Right cardiac atrium (tissue), 5 donors: ENCODE data around the gene EFNA5. TPM values are rescaled to one million over a fixed set of nuclear protein-coding genes. Genes with fewer than 3 reads are reported as not detected.

Source experiments
- ATAC-seq, 2 donors: fragments of 200-7000 bp; cut with Tn5 transposase; one replicate each; pipeline versions ENCODE4 v1.8.0 to v1.9.1; 2020; ENCODE audit warnings: moderate library complexity in 2 of 2, mild to moderate bottlenecking in 1 of 2
- DNase-seq, 3 donors: peaks; one replicate each; pipeline ENCODE4 v3.0.0-alpha.2; 2020
- H3K27ac ChIP-seq: one replicate; pipeline ENCODE4 v1.5.1; 2013; ENCODE audit warnings: mild to moderate bottlenecking, low read length, control low read depth, moderate library complexity
- H3K27me3 ChIP-seq: one replicate; pipeline ENCODE4 v1.6.1; 2013; ENCODE audit not compliant: control insufficient read depth, insufficient read depth
- H3K4me1 ChIP-seq: one replicate; pipeline ENCODE4 v1.6.1; 2013; ENCODE audit warnings: low read length; ENCODE audit not compliant: control insufficient read depth, insufficient read depth
- H3K4me3 ChIP-seq: one replicate; pipeline ENCODE4 v1.5.1; 2013; ENCODE audit warnings: low read length, control low read depth
- H3K9me3 ChIP-seq: one replicate; pipeline ENCODE4 v1.6.1; 2013; ENCODE audit warnings: low read length; ENCODE audit not compliant: control insufficient read depth
- WGBS: extraction: QIAGEN DNeasy Blood & Tissue Kit; methylation state at CpG from one replicate; pipeline ENCODE4 v1.1.7; 2013; 5-methylcytosine and 5-hydroxymethylcytosine counted together
- intact Hi-C, 4 donors: fragments of 100-400 bp; cut with DNase I; formaldehyde crosslinking; loops; one replicate each; pipeline versions ENCODE4 v1.11.0 to v1.14.0; 2022 to 2023
- polyA plus RNA-seq: library from polyadenylated mRNA; stranded (reverse); fragments of 200-250 nt; gene quantifications from one replicate; pipeline ENCODE4 v1.2.3, GENCODE V29; 2013
- total RNA-seq, 4 donors: library from RNA; stranded (reverse); fragmentation: NEBNext Ultra II Directional; extraction: Animal tissue kit (Norgen Biotek cat#: 25700); gene quantifications; one replicate each; pipeline ENCODE4 v1.2.1, GENCODE V29; 2021
- donor health status: healthy with polysubstance abuse.
- donor health status: DM: no; HTN: yes; CAD: no.
- donor health status: DM: no; HTN: no; CAD: no.
- donor health status: DM: no; HTN: yes; CAD: no; lungs with severe emphysema.
- donor health status: DM: yes; HTN: yes; CAD: no.

The EFNA5 gene
- total and polyA plus RNA-seq, 5 donors: 4.5 to 26.4 (median 21.8) TPM

DNA sequence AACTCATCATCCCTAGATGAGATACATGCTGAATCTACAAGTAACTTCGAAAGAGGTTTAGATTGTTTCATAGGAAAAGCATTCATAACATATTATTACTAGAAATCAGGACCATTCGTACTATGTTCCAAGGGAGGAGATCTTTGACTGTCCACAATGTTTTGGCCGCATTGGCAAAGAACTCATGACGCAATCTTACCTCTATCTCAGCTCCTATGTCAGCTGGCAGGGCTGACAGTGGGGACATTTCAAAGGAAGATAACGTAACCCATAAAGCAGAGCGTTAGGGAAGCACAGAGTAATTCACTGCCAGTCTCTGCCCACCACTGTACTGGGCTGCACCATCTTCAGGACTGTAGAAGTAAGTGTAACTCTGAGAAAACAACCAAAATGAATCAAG lies 69.7 kb downstream of the EFNA5 start:
- WGBS: 64% methylated on average over 6 of the region's 6 CpGs
- H3K27ac ChIP-seq: no peak overlapping the region
- intact Hi-C loops: no loop called here
- DNase-seq (peak in 1 of 3 donors; percentile 26), ATAC-seq (peak; percentile 72 to 81)
- H3K4me3 ChIP-seq: no peak overlapping the region
- H3K9me3 ChIP-seq: no peaks in the 10 kb centered on the region
- no peaks in the 10 kb centered on the region for H3K27me3 ChIP-seq
- peaks cover 1% of the 10 kb centered on the region for H3K4me1 ChIP-seq

DNA sequence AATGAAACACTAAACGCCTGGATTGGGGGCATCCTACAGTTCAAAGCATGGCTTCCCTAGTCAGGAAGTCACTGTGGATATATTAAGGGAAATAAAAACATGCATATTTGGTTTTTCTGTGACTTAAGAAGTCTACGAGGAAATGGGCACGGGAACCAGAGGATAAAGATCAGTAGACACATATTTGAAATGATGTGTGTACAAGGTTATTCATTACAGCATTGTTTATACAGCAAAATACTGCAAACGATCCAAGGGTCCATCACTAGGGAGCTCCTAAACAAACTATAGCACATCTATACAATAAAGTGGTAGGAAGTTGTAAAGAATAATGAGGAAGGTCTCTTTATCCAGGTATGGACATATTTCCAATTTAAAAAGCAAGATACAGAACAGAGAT lies 71.8 kb downstream of the EFNA5 start:
- intact Hi-C loops: no loop called here
- Histone ChIP-seq H3K27ac (no peak overlapping the region), H3K27me3 (no peaks in the 10 kb centered on the region), H3K4me3 (no peak overlapping the region), H3K4me1 (peaks cover 4% of the 10 kb centered on the region), H3K9me3 (no peaks in the 10 kb centered on the region)
- WGBS: 53% methylated on average over 4 of the region's 4 CpGs
- DNase-seq (no peak), ATAC-seq (no peak)

GRCh38 chr5:107597803-107598202 lies 72.9 kb downstream of the EFNA5 start:
- WGBS: 73% methylated on average over 3 of the region's 3 CpGs
- ATAC-seq (no peak), DNase-seq (no peak)
- Histone ChIP-seq H3K4me3 (no peak overlapping the region), H3K27me3 (no peaks in the 10 kb centered on the region), H3K4me1 (peaks cover 4% of the 10 kb centered on the region), H3K9me3 (no peaks in the 10 kb centered on the region), H3K27ac (no peak overlapping the region)
- intact Hi-C loops: no loop called here

GRCh38 chr5:107597247-107597646 lies 73.5 kb downstream of the EFNA5 start:
- Histone ChIP-seq H3K9me3 (no peaks in the 10 kb centered on the region), H3K27ac (no peak overlapping the region), H3K4me1 (peaks cover 4% of the 10 kb centered on the region), H3K27me3 (no peaks in the 10 kb centered on the region), H3K4me3 (no peak overlapping the region)
- intact Hi-C loops: no loop called here
- ATAC-seq (no peak), DNase-seq (no peak)
- 66% methylated on average over 3 of the region's 3 CpGs for WGBS

DNA sequence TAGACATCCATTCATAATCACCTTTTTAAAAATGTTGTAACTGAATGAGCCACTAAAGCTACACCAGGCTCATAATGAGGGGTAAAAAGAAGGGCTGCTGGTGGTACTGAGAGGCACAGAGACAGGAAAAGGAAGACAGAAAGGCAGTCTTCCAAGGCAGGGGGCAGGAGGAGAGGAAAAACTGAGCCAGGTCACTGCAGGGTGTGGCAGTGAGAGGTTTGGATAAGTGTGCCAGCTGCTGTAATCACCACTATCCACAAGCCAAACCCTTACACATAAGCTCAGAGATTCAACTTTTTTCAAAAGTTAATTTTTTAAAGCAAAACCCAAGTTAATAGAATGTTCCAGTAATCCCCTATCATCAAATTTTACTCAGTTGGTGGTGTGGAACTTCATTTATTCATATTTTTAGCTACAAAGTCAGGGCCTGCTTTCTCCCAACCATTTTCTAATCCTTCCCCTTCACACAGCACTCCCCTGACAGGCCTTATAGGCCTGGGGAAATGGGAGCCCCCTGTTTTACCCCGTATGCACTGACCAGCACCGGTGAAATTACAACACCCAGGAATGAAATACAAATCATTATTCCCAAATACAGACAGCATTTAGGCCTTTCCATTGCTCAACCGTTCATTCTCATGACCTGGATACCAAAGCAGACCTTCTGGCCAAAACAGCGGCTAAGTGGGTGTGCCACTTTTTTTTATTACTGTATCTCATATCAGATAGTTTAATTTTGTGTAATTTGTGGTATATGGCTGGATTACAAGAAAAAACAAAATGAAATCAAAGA lies 76.3 kb downstream of the EFNA5 start:
- no peaks in the 10 kb centered on the region for H3K9me3 ChIP-seq
- H3K4me1 ChIP-seq: peaks cover 2% of the 10 kb centered on the region
- no peaks in the 10 kb centered on the region for H3K27me3 ChIP-seq
- intact Hi-C loops: no loop called here
- peak in 1 of 3 donors; percentile 8 for DNase-seq
- H3K4me3 ChIP-seq: no peak overlapping the region
- 51% methylated on average over 4 of the region's 4 CpGs for WGBS
- H3K27ac ChIP-seq: peak overlapping the region; percentile 92
- ATAC-seq: peak; percentile 73 to 83

DNA sequence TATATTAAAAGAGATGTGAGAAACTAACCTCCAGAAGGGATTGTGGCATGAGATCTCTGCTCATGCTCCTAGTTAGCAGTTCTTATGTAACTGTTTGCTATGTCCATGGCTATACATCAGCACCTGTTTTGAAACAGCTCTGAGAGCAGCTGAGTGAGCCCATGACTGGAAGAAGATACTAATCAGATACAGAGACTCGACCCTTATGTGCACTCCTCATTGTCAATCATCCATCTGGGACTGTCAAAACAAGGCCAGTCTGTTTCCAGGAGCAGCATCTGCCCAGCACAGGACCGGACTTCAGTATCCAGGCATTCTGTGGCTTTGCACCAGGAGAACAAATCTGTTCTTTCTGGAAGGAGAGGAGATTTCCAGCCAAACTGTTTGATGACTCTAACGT lies 77.7 kb downstream of the EFNA5 start:
- Histone ChIP-seq H3K27ac (peak overlapping the region; percentile 33), H3K9me3 (no peaks in the 10 kb centered on the region), H3K4me1 (peaks cover 2% of the 10 kb centered on the region), H3K27me3 (no peaks in the 10 kb centered on the region), H3K4me3 (no peak overlapping the region)
- 34% methylated on average over 3 of the region's 3 CpGs for WGBS
- DNase-seq (no peak), ATAC-seq (peak; percentile 29 to 52)
- intact Hi-C loops: no loop called here

DNA sequence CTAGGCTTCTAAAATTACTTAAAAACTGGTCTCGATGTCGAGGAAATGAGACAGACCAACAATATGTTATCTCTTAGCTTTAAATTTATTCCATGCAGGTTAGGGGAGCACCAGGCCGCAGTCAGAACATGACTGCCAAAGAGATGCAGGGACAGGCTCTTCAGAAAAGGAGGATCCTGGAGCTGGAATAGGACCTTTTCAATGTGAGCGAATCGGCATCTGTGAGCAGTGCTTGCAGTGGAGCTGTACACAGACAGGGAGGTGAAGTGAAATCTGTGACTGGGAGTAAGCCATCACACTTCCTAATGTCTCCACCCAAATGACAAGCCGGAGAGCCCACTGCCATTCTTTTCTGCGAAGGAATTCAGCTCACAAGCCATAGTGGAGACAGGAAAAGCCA lies 78.2 kb downstream of the EFNA5 start:
- 64% methylated on average over 7 of the region's 7 CpGs for WGBS
- intact Hi-C loops: no loop called here
- H3K27ac ChIP-seq: peak overlapping the region; percentile 20
- H3K4me3 ChIP-seq: no peak overlapping the region
- no peaks in the 10 kb centered on the region for H3K27me3 ChIP-seq
- H3K4me1 ChIP-seq: peaks cover 2% of the 10 kb centered on the region
- ATAC-seq: peak; percentile 51 to 65
- H3K9me3 ChIP-seq: no peaks in the 10 kb centered on the region
- DNase-seq: no peak

DNA sequence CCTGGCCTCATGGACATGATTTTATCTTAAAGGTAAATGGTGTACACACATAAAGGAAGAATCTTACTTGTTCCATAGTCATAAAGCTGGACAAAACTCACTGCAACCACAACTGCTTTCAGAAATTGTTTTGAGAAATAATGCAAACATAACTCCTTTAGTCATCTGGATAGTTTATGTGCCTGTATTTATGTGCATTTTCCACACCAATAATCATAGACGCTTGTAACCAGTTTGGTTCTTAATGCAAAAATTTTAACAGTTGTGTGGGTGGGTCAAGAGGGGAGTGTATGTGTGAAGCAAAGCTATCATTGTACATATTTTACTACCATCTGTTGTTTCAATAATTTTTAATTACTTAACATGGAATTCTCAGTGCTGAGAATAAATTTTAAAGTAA lies 80.1 kb downstream of the EFNA5 start:
- Histone ChIP-seq H3K4me1 (peaks cover 2% of the 10 kb centered on the region), H3K27me3 (no peaks in the 10 kb centered on the region), H3K4me3 (no peak overlapping the region), H3K27ac (no peak overlapping the region), H3K9me3 (no peaks in the 10 kb centered on the region)
- no peak for DNase-seq
- no peak for ATAC-seq
- WGBS: 87% methylated on average over 1 of the region's 1 CpG
- intact Hi-C loops: no loop called here

DNA sequence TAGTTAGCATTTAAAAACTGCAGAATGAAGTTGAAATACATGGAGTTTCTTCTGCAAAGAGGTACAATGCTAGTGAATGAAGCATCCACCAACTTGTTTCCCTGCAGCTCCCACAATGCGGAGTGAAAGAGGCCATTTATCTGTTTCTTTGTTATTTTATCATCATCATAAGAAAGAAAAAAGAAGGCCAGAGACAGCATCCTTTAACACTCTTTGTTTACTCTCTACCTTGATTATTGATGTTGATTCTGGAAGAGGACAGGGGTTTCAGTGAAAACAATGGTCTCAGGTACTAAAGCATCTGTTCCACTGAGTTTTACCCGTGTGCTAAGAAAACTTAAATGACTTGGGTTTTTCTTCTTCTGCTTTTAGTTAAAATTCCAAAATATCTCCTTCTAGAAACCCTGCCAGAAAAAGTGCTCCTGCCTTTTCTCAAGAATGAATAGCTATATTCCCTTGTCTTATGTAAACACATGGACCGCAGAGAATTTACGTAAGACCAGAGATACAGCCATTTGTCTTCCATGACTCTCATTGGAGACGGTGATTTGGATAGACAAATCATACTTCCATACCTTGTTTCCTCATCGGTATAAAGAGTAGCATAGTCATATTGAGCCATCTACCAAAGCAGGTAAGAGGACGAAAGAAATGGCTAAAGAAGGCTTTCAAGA lies 81.1 kb downstream of the EFNA5 start:
- WGBS: 83% methylated on average over 7 of the region's 7 CpGs
- DNase-seq: no peak
- intact Hi-C loops: no loop called here
- ATAC-seq: no peak
- H3K27me3 ChIP-seq: no peaks in the 10 kb centered on the region
- no peaks in the 10 kb centered on the region for H3K9me3 ChIP-seq
- no peak overlapping the region for H3K4me3 ChIP-seq
- H3K27ac ChIP-seq: no peak overlapping the region
- peaks cover 2% of the 10 kb centered on the region for H3K4me1 ChIP-seq

- DNase-seq: no peak
- Histone ChIP-seq H3K4me1 (peaks cover 1% of the 10 kb centered on the region), H3K4me3 (no peak overlapping the region), H3K9me3 (no peaks in the 10 kb centered on the region), H3K27me3 (no peaks in the 10 kb centered on the region), H3K27ac (no peak overlapping the region)
- no peak for ATAC-seq
- intact Hi-C loops: no loop called here
Observed at GRCh38 chr5:107582625-107583024, 88.1 kb downstream of the EFNA5 start.

DNA sequence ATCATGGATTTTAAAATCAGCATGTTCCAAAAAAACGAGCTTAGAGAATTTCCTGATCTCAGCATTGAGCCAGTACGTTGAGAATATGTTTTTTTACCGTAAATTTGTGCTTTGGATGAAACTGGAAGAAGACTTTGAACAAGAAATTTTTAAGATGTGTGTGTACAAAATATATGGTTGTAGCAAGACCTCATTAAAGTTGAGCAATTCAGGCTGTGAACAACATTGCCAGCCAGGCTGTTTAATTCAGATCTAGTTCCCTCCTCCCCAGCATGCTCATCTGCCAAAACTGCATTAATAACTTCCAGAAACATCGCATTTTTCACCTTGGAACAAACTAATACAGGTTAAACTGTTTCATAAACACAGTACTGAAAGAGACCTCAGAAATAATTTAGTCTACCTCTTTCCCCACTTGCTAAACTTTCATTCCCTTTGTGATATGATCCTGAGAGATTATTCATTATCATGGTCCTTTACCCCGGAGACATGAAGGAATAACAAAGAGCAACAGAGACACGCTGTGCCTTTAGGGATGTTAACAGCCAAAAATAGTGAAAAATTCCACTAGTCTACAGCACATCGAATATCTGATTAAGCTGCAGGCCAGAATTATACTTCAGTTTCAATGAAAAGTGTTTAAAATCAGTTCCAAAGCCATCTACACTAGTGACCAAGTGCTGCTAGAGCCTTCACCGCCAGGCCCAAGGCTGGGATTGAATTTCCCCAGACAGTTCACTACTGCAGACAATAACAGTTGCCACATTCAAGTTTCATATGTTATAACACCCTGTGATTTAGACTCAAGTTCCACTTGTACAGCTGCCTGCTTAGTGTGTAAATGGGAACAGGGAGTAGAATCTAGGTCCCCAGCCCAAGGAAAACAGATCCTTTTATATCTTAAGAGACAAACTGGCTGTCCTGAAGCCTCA lies 89.6 kb downstream of the EFNA5 start:
- no peaks in the 10 kb centered on the region for H3K9me3 ChIP-seq
- H3K4me3 ChIP-seq: peak overlapping the region; percentile 3
- H3K27ac ChIP-seq: peak overlapping the region; percentile 64
- peaks cover 8% of the 10 kb centered on the region for H3K4me1 ChIP-seq
- intact Hi-C loops: no loop called here
- 45% methylated on average over 8 of the region's 8 CpGs for whole genome bisulfite sequencing
- DNase-seq: peak in 1 of 3 donors; percentile 62
- no peaks in the 10 kb centered on the region for H3K27me3 ChIP-seq
- ATAC-seq: peak; percentile 73 to 85
